ENCODE data around the gene NLRP2B. TPM values are rescaled to one million over a fixed set of nuclear protein-coding genes. Genes with fewer than 3 reads are reported as not detected.

The NLRP2B gene
- total RNA-seq, 1 experiment from 2014 or later: not detected

DNA sequence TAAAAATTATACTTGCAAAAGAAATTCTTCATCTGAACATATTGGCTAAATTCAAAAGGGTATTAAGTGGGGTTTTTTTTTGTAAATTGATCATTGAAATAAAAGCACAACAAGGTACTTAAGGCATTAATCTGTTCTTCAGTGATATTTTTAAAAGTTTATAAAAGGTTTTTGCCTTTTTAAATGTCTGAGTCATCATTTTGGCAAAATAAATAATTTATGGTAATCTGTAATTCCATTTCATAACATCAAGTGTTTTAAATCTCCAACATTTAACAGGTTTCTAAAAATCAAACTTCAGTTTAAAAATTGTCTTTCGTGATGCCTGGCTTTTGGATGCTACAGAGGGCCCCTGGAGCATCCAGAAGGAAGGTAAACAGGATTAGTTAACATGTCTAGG lies 27.4 kb downstream of the NLRP2B start:
- no peak for DNase-seq (ENCODE audit: low spot score)
- TF ChIP-seq CTCF (conservative IDR thresholded peaks at IDR 0.05; ENCODE audit: low read depth, low read length) (no peak), EZH2 (IDR thresholded peaks at IDR 0.05; ENCODE audit: borderline replicate concordance, low read depth, low read length, poor library complexity, severe bottlenecking) (no peak)
- no TSS peak for BruUV-seq (replicated peaks)
- H3K36me3 ChIP-seq (ENCODE audit: insufficient read depth, low read length, poor library complexity, severe bottlenecking): no peaks in the 10 kb centered on the region
- H3K4me3 ChIP-seq (ENCODE audit: low read depth, low read length, poor library complexity, severe bottlenecking): no peak overlapping the region
- H3K9me3 ChIP-seq (ENCODE audit: low read depth, low read length, poor library complexity, severe bottlenecking): peaks cover 8% of the 10 kb centered on the region
- intact Hi-C loops (cut with micrococcal nuclease; ENCODE audit: unreplicated experiment): no loop called here
- H3K27me3 ChIP-seq (replicated peaks; ENCODE audit: insufficient read depth, low read depth, low read length, poor library complexity): no peaks in the 10 kb centered on the region
- ChIA-PET POLR2A (ENCODE audit: low non-redundant PET) (no interaction called here), CTCF (no interaction called here)
- H3K4me1 ChIP-seq (ENCODE audit: insufficient read depth, low read length, poor library complexity, severe bottlenecking): no peaks in the 10 kb centered on the region
- no peak overlapping the region for H3K27ac ChIP-seq (ENCODE audit: low read depth, low read length, poor library complexity, severe bottlenecking)

GRCh38 chrX:57651169-57651919 lies 28.7 kb downstream of the NLRP2B start:
- Histone ChIP-seq H3K4me3 (ENCODE audit: low read depth, low read length, poor library complexity, severe bottlenecking) (no peak overlapping the region), H3K36me3 (ENCODE audit: insufficient read depth, low read length, poor library complexity, severe bottlenecking) (no peaks in the 10 kb centered on the region), H3K4me1 (ENCODE audit: insufficient read depth, low read length, poor library complexity, severe bottlenecking) (no peaks in the 10 kb centered on the region), H3K9me3 (ENCODE audit: low read depth, low read length, poor library complexity, severe bottlenecking) (peaks cover 8% of the 10 kb centered on the region), H3K27me3 (replicated peaks; ENCODE audit: insufficient read depth, low read depth, low read length, poor library complexity) (no peaks in the 10 kb centered on the region), H3K27ac (ENCODE audit: low read depth, low read length, poor library complexity, severe bottlenecking) (no peak overlapping the region)
- ChIA-PET POLR2A (ENCODE audit: low non-redundant PET) (no interaction called here), CTCF (no interaction called here)
- no peak for TF ChIP-seq EZH2 (IDR thresholded peaks at IDR 0.05; ENCODE audit: borderline replicate concordance, low read depth, low read length, poor library complexity, severe bottlenecking)
- no peak for TF ChIP-seq CTCF (conservative IDR thresholded peaks at IDR 0.05; ENCODE audit: low read depth, low read length)
- intact Hi-C loops (cut with micrococcal nuclease; ENCODE audit: unreplicated experiment): no loop called here
- DNase-seq (ENCODE audit: low spot score): no peak
- no TSS peak for BruUV-seq (replicated peaks)

GRCh38 chrX:57647020-57647419 lies 33.0 kb downstream of the NLRP2B start:
- no peak for TF ChIP-seq EZH2 (IDR thresholded peaks at IDR 0.05; ENCODE audit: borderline replicate concordance, low read depth, low read length, poor library complexity, severe bottlenecking)
- no peak for TF ChIP-seq CTCF (conservative IDR thresholded peaks at IDR 0.05; ENCODE audit: low read depth, low read length)
- ChIA-PET POLR2A (ENCODE audit: low non-redundant PET) (interaction anchor here (0.6 kb wide), 1 partner anchor 511 kb away, joined by 3 read pairs; no protein-coding TSS in a partner anchor), CTCF (no interaction called here)
- no TSS peak for BruUV-seq (replicated peaks)
- intact Hi-C loops (cut with micrococcal nuclease; ENCODE audit: unreplicated experiment): no loop called here
- Histone ChIP-seq H3K36me3 (ENCODE audit: insufficient read depth, low read length, poor library complexity, severe bottlenecking) (no peaks in the 10 kb centered on the region), H3K9me3 (ENCODE audit: low read depth, low read length, poor library complexity, severe bottlenecking) (peaks cover 3% of the 10 kb centered on the region), H3K27me3 (replicated peaks; ENCODE audit: insufficient read depth, low read depth, low read length, poor library complexity) (no peaks in the 10 kb centered on the region), H3K4me1 (ENCODE audit: insufficient read depth, low read length, poor library complexity, severe bottlenecking) (no peaks in the 10 kb centered on the region), H3K4me3 (ENCODE audit: low read depth, low read length, poor library complexity, severe bottlenecking) (no peak overlapping the region), H3K27ac (ENCODE audit: low read depth, low read length, poor library complexity, severe bottlenecking) (no peak overlapping the region)
- DNase-seq (ENCODE audit: low spot score): no peak
